ENCODE measurements around the gene CHD6. TPM values are rescaled to one million over a fixed set of nuclear protein-coding genes. Genes with fewer than 3 reads are reported as not detected.
A peak's percentile ranks its signal among the peaks of the same experiment; 100 is the strongest.

The CHD6 gene
- total and polyA plus RNA-seq, 7 donors, result 2.4 to 40.2 (median 29.9) TPM

- DNase-seq, result no peak
- peaks cover 0 to 7% (median 4%) of the 10 kb centered on the region in 4 donors for H3K4me1 ChIP-seq
- TF ChIP-seq CTCF (IDR thresholded peaks at IDR 0.05), result no peak
- no peak for TF ChIP-seq POLR2A (IDR thresholded peaks at IDR 0.05)
- no peak for TF ChIP-seq POLR2AphosphoS5 (IDR thresholded peaks at IDR 0.05)
- no peak for TF ChIP-seq EP300 (IDR thresholded peaks at IDR 0.05)
- no peak overlapping the region for H3K27ac ChIP-seq
- H3K27me3 ChIP-seq, result no peaks in the 10 kb centered on the region
- no peak overlapping the region for H3K4me3 ChIP-seq
- no peaks in the 10 kb centered on the region for H3K36me3 ChIP-seq
- intact Hi-C loops (cut with DNase I), result no loop called here
- no peaks in the 10 kb centered on the region for H3K9me3 ChIP-seq
- WGBS, 2 donors, result 60 to 79% methylated on average over 2 of the region's 2 CpGs
These were observed 5.6 kb upstream of the CHD6 start for GRCh38 chr20:41623625-41624375.

- H3K36me3 ChIP-seq, result no peaks in the 10 kb centered on the region
- no peak for DNase-seq
- TF ChIP-seq POLR2A (IDR thresholded peaks at IDR 0.05), result no peak
- H3K27me3 ChIP-seq, result no peaks in the 10 kb centered on the region
- no peak overlapping the region for H3K27ac ChIP-seq
- H3K4me1 ChIP-seq, result peaks cover 0 to 9% (median 4%) of the 10 kb centered on the region in 4 donors
- H3K4me3 ChIP-seq, result no peak overlapping the region
- H3K9me3 ChIP-seq, result no peaks in the 10 kb centered on the region
- intact Hi-C loops (cut with DNase I), result no loop called here
These were observed 4.4 kb upstream of the CHD6 start for GRCh38 chr20:41622584-41622983.

GRCh38 chr20:41621971-41622370 lies 3.8 kb upstream of the CHD6 start:
- Histone ChIP-seq H3K27me3 (no peaks in the 10 kb centered on the region), H3K36me3 (no peaks in the 10 kb centered on the region), H3K4me3 (no peak overlapping the region), H3K27ac (no peak overlapping the region), H3K9me3 (no peaks in the 10 kb centered on the region), H3K4me1 (peaks cover 0 to 14% (median 7%) of the 10 kb centered on the region in 4 donors)
- TF ChIP-seq POLR2AphosphoS5 (IDR thresholded peaks at IDR 0.05) (no peak), CTCF (IDR thresholded peaks at IDR 0.05) (no peak), EP300 (IDR thresholded peaks at IDR 0.05) (no peak), POLR2A (IDR thresholded peaks at IDR 0.05) (no peak)
- WGBS, 2 donors, result 59 to 74% methylated on average over 2 of the region's 2 CpGs
- no peak for DNase-seq
- intact Hi-C loops (cut with DNase I), result no loop called here

- Histone ChIP-seq H3K27me3 (no peaks in the 10 kb centered on the region), H3K9me3 (no peaks in the 10 kb centered on the region), H3K27ac (no peak overlapping the region), H3K4me1 (peaks cover 0 to 19% (median 13%) of the 10 kb centered on the region in 4 donors), H3K4me3 (no peak overlapping the region), H3K36me3 (no peaks in the 10 kb centered on the region)
- no peak for DNase-seq
- TF ChIP-seq CTCF (IDR thresholded peaks at IDR 0.05) (no peak), POLR2AphosphoS5 (IDR thresholded peaks at IDR 0.05) (no peak), EP300 (IDR thresholded peaks at IDR 0.05) (no peak), POLR2A (IDR thresholded peaks at IDR 0.05) (no peak)
- intact Hi-C loops (cut with DNase I), result no loop called here
- WGBS, 2 donors, result 89 to 90% methylated on average over 1 of the region's 1 CpG
These were observed 3.2 kb upstream of the CHD6 start for GRCh38 chr20:41621421-41621820.

GRCh38 chr20:41619360-41620100 lies 1.4 kb upstream of the CHD6 start:
- peak overlapping the region in 3 of 4 donors; percentile 56 to 86 (median 85) for H3K27ac ChIP-seq
- WGBS, 2 donors, result 71 to 74% methylated on average over 5 of the region's 5 CpGs
- H3K27me3 ChIP-seq, result no peaks in the 10 kb centered on the region
- TF ChIP-seq EP300 (IDR thresholded peaks at IDR 0.05) (no peak), CTCF (IDR thresholded peaks at IDR 0.05) (no peak), POLR2AphosphoS5 (IDR thresholded peaks at IDR 0.05) (no peak), POLR2A (IDR thresholded peaks at IDR 0.05) (no peak)
- H3K4me3 ChIP-seq, result peak overlapping the region in 1 of 4 donors; percentile 86
- no peaks in the 10 kb centered on the region for H3K36me3 ChIP-seq
- DNase-seq, result no peak
- intact Hi-C loops (cut with DNase I), result no loop called here
- no peaks in the 10 kb centered on the region for H3K9me3 ChIP-seq
- peaks cover 0 to 37% (median 29%) of the 10 kb centered on the region in 4 donors for H3K4me1 ChIP-seq

Data from sigmoid colon (tissue), 7 donors.